OCI-LY1 (cell line): ENCODE measurements around the gene SSTR5.

Experiments
- EZH2 ChIP-seq: fragments of 200-600 bp; sonication (generic), shearing (Covaris generic); IDR thresholded peaks from 2 replicates; pipeline ENCODE4 v1.8.0; 2017; ENCODE audit warnings: borderline replicate concordance, mixed run types, mild to moderate bottlenecking, antibody characterized with exemption, low read length, moderate library complexity, mixed read lengths
- TF ChIP-seq, protein P1 (sequence below): fragments of 200-600 bp; sonication (generic), shearing (Covaris generic); IDR thresholded peaks from 2 replicates; pipeline ENCODE4 v1.5.1; 2017; ENCODE audit warnings: mild to moderate bottlenecking, antibody characterized with exemption, low read length, moderate library complexity, mixed read lengths

DNA sequence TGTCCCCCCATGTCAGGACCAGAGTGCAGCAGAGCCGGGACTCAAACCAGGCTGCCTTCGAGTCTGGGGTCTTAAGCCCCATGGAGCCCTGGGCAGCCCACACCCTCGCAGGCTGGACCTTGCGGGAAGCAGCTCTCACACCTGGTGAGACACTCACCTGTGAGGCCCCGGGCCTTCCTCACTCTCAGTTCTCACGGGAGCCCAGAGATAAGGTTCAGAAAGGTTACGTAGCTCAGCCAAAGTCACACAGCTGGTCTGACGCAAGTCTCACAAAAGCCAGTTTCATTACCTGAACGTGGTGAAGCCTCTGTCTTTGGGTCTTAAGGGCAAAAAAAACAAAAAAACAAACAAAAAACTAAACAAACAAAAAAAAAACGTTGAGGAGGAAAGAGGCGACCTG lies 32.8 kb upstream of the SSTR5 start:
- no peak for TF ChIP-seq EZH2
- TF ChIP-seq, protein P1, sequence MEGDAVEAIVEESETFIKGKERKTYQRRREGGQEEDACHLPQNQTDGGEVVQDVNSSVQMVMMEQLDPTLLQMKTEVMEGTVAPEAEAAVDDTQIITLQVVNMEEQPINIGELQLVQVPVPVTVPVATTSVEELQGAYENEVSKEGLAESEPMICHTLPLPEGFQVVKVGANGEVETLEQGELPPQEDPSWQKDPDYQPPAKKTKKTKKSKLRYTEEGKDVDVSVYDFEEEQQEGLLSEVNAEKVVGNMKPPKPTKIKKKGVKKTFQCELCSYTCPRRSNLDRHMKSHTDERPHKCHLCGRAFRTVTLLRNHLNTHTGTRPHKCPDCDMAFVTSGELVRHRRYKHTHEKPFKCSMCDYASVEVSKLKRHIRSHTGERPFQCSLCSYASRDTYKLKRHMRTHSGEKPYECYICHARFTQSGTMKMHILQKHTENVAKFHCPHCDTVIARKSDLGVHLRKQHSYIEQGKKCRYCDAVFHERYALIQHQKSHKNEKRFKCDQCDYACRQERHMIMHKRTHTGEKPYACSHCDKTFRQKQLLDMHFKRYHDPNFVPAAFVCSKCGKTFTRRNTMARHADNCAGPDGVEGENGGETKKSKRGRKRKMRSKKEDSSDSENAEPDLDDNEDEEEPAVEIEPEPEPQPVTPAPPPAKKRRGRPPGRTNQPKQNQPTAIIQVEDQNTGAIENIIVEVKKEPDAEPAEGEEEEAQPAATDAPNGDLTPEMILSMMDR: no peak
